GM19025 (cell line): ENCODE results near the gene CES3.

Source experiments
- ATAC-seq: cut with Tn5 transposase; IDR thresholded peaks from one replicate; pipeline ENCODE4 v1.9.1; 2021; ENCODE audit warnings: mild to moderate bottlenecking, low read depth, moderate library complexity; ENCODE audit not compliant: unreplicated experiment

Gene CES3

GRCh38 chr16:66961065-66961744 lies at the start of gene CES3:
TSS of gene CES3 (plus strand) at chr16:66961266. CDS start at chr16:66961308, 42 bp downstream.
- no peak for ATAC-seq

- no peak for ATAC-seq
Measured at GRCh38 chr16:66911801-66912200, 49.3 kb upstream of the CES3 start.

GRCh38 chr16:66913081-66913480 lies 48.0 kb upstream of the CES3 start:
- no peak for ATAC-seq

- no peak for ATAC-seq
Measured at GRCh38 chr16:66913711-66914110, 47.4 kb upstream of the CES3 start.

GRCh38 chr16:66914541-66914940 lies 46.5 kb upstream of the CES3 start:
- ATAC-seq, result no peak

- no peak for ATAC-seq
Measured at GRCh38 chr16:66915041-66915440, 46.0 kb upstream of the CES3 start.

GRCh38 chr16:66916518-66916917 lies 44.5 kb upstream of the CES3 start:
- no peak for ATAC-seq

- no peak for ATAC-seq
Measured at GRCh38 chr16:66917741-66918140, 43.3 kb upstream of the CES3 start.

GRCh38 chr16:66918355-66918754 lies 42.7 kb upstream of the CES3 start:
- no peak for ATAC-seq

GRCh38 chr16:66918803-66919568 lies 42.1 kb upstream of the CES3 start, which contains the start of gene CDH16:
TSS of gene CDH16 (minus strand) at chr16:66918885. CDS start at chr16:66918065, 820 bp downstream.
- ATAC-seq, result no peak

- ATAC-seq, result no peak
Measured at GRCh38 chr16:66919569-66920298, 41.3 kb upstream of the CES3 start.

GRCh38 chr16:66920299-66920590 lies 40.8 kb upstream of the CES3 start:
- no peak for ATAC-seq

- no peak for ATAC-seq
Measured at GRCh38 chr16:66920924-66921680, 40.0 kb upstream of the CES3 start.

- ATAC-seq, result no peak
Measured at GRCh38 chr16:66921729-66922450, 39.2 kb upstream of the CES3 start.

- ATAC-seq, result no peak
Measured at GRCh38 chr16:66923247-66923731, 37.8 kb upstream of the CES3 start.

GRCh38 chr16:66923866-66924265 lies 37.2 kb upstream of the CES3 start:
- no peak for ATAC-seq

GRCh38 chr16:66924527-66925321 lies 36.3 kb upstream of the CES3 start:
- ATAC-seq, result peak; percentile 42

GRCh38 chr16:66925322-66925840 lies 35.7 kb upstream of the CES3 start, which contains the start of gene RRAD:
TSS of gene RRAD (minus strand) at chr16:66925535. CDS start at chr16:66925179, 356 bp downstream.
- peak; percentile 19 for ATAC-seq
